ENCODE results near the gene UMODL1. TPM values are rescaled to one million over a fixed set of nuclear protein-coding genes. Genes with fewer than 3 reads are reported as not detected.

The UMODL1 gene
- polyA plus RNA-seq, 3 donors = not detected

- no peaks in the 10 kb centered on the region for H3K9me3 ChIP-seq (replicated peaks in 1 of 2; ENCODE audit: control insufficient read depth in 1 of 2, insufficient read depth in 1 of 2, low read length in 2 of 2)
- H2AFZ ChIP-seq (ENCODE audit: insufficient read depth, low read depth, low read length, poor library complexity, severe bottlenecking) = peak overlapping the region; percentile 51
- H4K20me1 ChIP-seq (ENCODE audit: insufficient read depth, low read length) = no peaks in the 10 kb centered on the region
- H3K9me3 Mint-ChIP-seq = no peaks in the 10 kb centered on the region
- peak overlapping the region in 1 of 2 donors; percentile 71 for H3K4me3 Mint-ChIP-seq
- no peaks in the 10 kb centered on the region for H3K36me3 ChIP-seq (replicated peaks in 1 of 2; ENCODE audit: control insufficient read depth in 1 of 2, insufficient read depth in 2 of 2, low read length in 2 of 2)
- peaks cover 27 to 32% of the 10 kb centered on the region in 2 donors for H3K4me1 ChIP-seq (ENCODE audit: control insufficient read depth in 1 of 2, insufficient read depth in 2 of 2, low read length in 2 of 2)
- peak overlapping the region; percentile 20 for H3K9ac ChIP-seq (ENCODE audit: insufficient read depth, low read length, poor library complexity, severe bottlenecking)
- H3K27me3 Mint-ChIP-seq (ENCODE audit: low read depth in 3 of 3) = peaks cover 0 to 3% (median 1%) of the 10 kb centered on the region in 3 donors
- H3K4me1 Mint-ChIP-seq = peaks cover 30% of the 10 kb centered on the region
- H3K36me3 Mint-ChIP-seq = peaks cover 0 to 2% of the 10 kb centered on the region in 2 donors
- peak overlapping the region; percentile 89 to 98 (median 94) for H3K27ac Mint-ChIP-seq
- no peak overlapping the region for H3K4me3 ChIP-seq (replicated peaks in 1 of 3; ENCODE audit: low read depth in 2 of 3, low read length in 3 of 3)
- WGBS (ENCODE audit: insufficient coverage) = 22% methylated on average over 6 of the region's 6 CpGs
- no peaks in the 10 kb centered on the region for H3K27me3 ChIP-seq (ENCODE audit: control insufficient read depth in 2 of 2, insufficient read depth in 2 of 2, low read length in 2 of 2)
- no peaks in the 10 kb centered on the region for H3K79me2 ChIP-seq (ENCODE audit: insufficient read depth, low read length)
- H3K4me2 ChIP-seq (replicated peaks; ENCODE audit: extremely low read depth, low read length, poor library complexity, severe bottlenecking) = no peak overlapping the region
- TF ChIP-seq, protein P1, sequence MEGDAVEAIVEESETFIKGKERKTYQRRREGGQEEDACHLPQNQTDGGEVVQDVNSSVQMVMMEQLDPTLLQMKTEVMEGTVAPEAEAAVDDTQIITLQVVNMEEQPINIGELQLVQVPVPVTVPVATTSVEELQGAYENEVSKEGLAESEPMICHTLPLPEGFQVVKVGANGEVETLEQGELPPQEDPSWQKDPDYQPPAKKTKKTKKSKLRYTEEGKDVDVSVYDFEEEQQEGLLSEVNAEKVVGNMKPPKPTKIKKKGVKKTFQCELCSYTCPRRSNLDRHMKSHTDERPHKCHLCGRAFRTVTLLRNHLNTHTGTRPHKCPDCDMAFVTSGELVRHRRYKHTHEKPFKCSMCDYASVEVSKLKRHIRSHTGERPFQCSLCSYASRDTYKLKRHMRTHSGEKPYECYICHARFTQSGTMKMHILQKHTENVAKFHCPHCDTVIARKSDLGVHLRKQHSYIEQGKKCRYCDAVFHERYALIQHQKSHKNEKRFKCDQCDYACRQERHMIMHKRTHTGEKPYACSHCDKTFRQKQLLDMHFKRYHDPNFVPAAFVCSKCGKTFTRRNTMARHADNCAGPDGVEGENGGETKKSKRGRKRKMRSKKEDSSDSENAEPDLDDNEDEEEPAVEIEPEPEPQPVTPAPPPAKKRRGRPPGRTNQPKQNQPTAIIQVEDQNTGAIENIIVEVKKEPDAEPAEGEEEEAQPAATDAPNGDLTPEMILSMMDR (IDR thresholded peaks at IDR 0.05) = no peak
- H3K27ac ChIP-seq (ENCODE audit: low read depth in 1 of 2, low read length in 2 of 2) = peak overlapping the region; percentile 69 to 86
- intact Hi-C loops (cut with micrococcal nuclease) = loop anchor here in 1 of 2 donors (1.0 kb wide), 2 partner anchors 17 to 18 kb away; no protein-coding TSS in a partner anchor
- DNase-seq = peak; percentile 81 to 95 (median 88)
Observed at GRCh38 chr21:42080788-42081083, 9.6 kb downstream of the UMODL1 start.

DNA sequence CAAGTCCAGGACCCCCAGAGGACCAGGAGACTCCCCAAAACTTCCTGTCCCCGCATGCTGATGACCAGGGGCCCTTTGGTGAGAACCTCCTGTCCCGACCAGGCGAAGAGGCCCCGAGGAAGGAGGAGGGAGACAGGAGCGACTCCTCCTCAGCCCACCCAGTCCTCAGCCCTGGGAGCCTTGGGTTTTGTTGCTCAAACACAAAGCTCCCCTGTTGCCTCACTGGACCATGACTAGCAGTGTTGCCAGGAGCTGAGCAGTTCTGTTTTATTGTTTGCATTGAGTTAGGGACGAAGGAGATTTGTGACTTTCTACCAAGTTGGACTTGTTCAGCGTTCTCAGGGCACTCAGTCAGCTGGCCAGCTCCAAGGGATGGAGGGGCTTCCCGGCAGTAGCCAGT is 10.0 kb downstream of the UMODL1 start:
- Histone ChIP-seq H2AFZ (ENCODE audit: insufficient read depth, low read depth, low read length, poor library complexity, severe bottlenecking) (peak overlapping the region; percentile 51), H3K4me2 (replicated peaks; ENCODE audit: extremely low read depth, low read length, poor library complexity, severe bottlenecking) (no peak overlapping the region), H4K20me1 (ENCODE audit: insufficient read depth, low read length) (no peaks in the 10 kb centered on the region), H3K4me3 (replicated peaks in 1 of 3; ENCODE audit: low read depth in 2 of 3, low read length in 3 of 3) (no peak overlapping the region), H3K79me2 (ENCODE audit: insufficient read depth, low read length) (no peaks in the 10 kb centered on the region), H3K9ac (ENCODE audit: insufficient read depth, low read length, poor library complexity, severe bottlenecking) (peak overlapping the region; percentile 20), H3K36me3 (replicated peaks in 1 of 2; ENCODE audit: control insufficient read depth in 1 of 2, insufficient read depth in 2 of 2, low read length in 2 of 2) (no peaks in the 10 kb centered on the region), H3K27me3 (ENCODE audit: control insufficient read depth in 2 of 2, insufficient read depth in 2 of 2, low read length in 2 of 2) (no peaks in the 10 kb centered on the region), H3K27ac (ENCODE audit: low read depth in 1 of 2, low read length in 2 of 2) (peak overlapping the region; percentile 69 to 86), H3K9me3 (replicated peaks in 1 of 2; ENCODE audit: control insufficient read depth in 1 of 2, insufficient read depth in 1 of 2, low read length in 2 of 2) (no peaks in the 10 kb centered on the region), H3K4me1 (ENCODE audit: control insufficient read depth in 1 of 2, insufficient read depth in 2 of 2, low read length in 2 of 2) (peaks cover 27 to 32% of the 10 kb centered on the region in 2 donors)
- intact Hi-C loops (cut with micrococcal nuclease) = no loop called here
- Mint-ChIP-seq H3K27me3 (ENCODE audit: low read depth in 3 of 3) (peaks cover 0 to 1% (median 1%) of the 10 kb centered on the region in 3 donors), H3K36me3 (peaks cover 0 to 2% of the 10 kb centered on the region in 2 donors), H3K4me1 (peaks cover 30% of the 10 kb centered on the region), H3K4me3 (peak overlapping the region in 1 of 2 donors; percentile 71), H3K27ac (peak overlapping the region; percentile 89 to 98 (median 94)), H3K9me3 (no peaks in the 10 kb centered on the region)
- peak; percentile 59 to 89 (median 73) for DNase-seq
- 78% methylated on average over 5 of the region's 8 CpGs for WGBS (ENCODE audit: insufficient coverage)
- TF ChIP-seq, protein P1 (IDR thresholded peaks at IDR 0.05) = no peak
